GM18517 (cell line): ENCODE measurements around the gene AKAP13.

Experiments
- ATAC-seq: cut with Tn5 transposase; IDR thresholded peaks from one replicate; pipeline ENCODE4 v1.9.1; 2021; ENCODE audit warnings: mild to moderate bottlenecking, moderate library complexity; ENCODE audit not compliant: unreplicated experiment

The AKAP13 gene

DNA sequence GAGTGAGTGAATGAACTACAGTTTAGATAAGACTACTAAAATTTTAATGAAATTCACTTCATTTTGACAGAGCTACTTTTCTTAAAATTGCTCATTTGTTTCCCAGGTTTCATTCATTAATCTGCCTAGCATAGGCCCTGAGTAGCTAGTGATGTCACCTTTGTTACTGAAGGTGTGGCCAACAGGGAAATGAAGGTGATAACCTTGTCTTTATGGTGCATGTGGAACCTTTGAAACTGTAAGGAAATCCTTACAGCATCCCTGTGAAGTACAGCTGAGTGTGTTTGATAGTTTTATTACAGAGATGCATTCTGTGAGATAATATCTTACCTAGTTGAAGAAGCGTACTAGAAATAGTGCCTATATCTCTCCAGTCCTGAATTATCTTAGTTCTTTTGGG is 112.9 kb downstream of the AKAP13 start:
- ATAC-seq, result no peak

DNA sequence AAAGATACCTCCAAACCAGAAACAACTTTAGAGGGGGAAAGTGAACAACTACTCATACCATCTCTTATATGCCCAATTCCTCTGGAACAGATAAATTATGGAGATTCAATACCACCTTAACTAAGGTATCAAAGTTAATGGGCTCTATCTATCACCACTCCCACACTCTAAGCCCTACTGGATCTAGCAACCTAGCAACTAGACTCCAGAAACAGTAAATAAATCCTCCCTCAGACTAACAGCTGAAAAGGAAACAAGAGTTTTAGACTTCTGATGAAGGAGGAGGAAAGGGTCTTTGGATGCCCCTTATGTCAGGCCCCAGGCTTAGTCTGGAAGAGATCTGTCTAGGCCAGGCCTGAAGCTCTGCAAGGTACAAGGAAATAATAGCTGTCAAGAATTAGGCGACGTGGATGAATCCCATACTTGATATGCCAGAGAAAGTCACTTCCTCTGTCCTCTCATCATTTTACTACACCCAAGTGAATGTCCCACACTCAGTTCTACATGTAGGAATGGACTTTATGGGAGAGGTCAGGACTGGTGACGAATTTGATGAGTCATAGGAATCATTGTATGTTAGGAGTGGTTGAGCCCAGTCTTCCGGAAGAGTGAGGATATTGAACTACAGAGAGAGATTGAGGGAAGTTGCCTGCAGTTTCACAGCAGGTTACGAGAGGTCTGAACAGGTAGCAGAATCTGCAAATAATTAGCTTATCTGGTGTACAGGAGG is 113.8 kb downstream of the AKAP13 start:
- no peak for ATAC-seq

DNA sequence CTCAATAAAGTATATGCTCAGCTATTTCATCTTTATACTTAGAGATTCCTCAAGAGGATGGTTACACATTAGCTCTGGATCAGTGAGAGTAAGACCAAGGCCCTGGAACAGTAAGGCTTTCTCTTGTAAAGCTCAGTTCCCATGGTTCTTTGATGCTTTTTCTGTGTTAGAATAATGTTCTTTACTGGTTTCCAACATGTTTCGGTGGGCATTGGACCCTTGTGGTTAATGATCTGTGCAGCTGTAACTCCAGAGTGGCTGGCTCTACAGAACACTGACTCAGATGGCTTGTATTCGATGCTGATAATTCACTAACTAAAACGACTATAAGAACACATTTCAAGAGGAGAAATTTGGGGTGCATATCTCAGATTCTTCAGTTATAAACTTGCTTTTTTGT is 114.7 kb downstream of the AKAP13 start:
- ATAC-seq, result no peak

DNA sequence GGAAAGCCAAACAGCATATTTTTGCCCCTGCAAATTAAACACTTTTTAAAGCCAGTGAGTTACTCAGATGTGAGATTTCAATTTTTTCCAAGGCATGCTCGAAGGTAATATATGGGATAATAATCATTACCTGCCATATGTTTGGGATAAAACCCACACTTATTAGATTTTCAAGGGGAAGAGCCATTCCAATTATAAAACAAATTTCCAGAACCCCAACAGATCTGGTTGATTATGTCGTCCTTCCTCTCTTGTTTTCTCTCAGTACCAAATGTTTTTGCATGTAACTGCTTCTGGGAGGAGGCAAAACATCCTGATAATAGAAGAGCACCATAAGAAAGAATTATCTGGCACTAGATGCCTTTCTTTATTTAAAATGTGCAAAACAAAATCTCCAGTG is 115.1 kb downstream of the AKAP13 start:
- no peak for ATAC-seq

DNA sequence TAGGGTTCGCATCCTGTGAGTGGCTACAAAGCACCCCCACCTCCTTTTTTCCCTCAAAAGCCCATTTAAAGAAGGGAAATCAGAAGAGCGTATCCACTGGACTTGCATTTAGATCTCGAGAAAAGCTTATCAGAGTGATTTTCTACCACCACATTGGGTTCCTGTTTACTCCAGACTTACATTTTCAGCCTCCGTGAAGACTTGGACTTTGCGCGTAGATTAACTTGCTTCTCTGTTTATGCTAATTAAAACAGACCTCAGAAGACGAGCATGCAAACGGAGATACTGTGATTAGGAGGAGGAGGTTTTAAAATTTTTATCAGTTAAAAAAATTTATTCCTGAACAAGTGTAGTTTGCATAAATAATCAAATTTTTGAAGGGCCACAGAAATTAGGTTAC is 115.7 kb downstream of the AKAP13 start:
- no peak for ATAC-seq

DNA sequence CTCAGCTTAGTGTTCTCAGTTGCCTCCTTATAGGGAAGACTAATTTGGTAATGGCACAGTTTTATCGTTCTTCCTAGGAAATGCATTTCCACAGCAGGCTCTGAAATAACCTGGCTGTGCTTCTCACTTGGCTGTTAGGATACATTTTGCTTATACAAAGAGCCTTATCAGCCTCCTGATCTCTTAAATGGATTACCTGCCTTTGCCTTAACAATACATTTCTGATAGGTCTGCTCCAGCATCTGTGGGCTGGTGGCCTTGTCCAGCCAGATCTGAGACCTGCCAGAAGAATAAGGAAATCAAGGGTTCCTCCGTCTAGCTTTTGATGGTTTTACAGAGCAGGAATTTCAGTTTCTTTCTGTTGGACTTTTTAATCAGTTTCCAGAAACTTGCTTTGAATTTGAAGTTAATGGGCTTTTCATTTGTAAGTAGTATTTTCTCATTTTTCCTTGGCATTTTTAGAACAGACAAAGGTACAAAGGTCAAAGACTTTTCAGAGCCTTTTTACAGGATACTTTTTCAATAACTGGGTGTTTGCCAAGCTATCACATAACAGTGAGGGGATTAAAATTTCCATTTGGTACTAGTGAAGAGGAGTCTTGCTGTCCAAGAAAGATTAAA is 116.3 kb downstream of the AKAP13 start:
- no peak for ATAC-seq

DNA sequence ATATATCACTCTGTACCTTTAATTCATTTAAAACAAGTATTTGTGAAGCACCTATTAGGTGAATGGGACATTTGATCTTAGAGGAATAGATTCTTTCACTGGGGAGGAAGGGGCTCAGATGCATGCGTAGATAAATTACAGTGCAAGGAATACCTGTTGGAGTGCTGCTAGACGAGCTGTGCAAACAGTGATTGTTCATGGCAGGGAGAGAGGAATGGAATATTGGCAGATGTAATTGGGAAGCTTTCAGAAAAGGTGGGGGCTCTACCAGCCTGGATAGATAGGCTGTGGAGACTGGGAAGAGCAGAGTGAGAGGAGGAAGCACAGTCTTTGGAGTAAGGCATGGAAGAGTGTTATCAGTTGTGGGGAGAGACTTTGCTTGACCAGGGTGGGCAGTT is 116.8 kb downstream of the AKAP13 start:
- no peak for ATAC-seq

DNA sequence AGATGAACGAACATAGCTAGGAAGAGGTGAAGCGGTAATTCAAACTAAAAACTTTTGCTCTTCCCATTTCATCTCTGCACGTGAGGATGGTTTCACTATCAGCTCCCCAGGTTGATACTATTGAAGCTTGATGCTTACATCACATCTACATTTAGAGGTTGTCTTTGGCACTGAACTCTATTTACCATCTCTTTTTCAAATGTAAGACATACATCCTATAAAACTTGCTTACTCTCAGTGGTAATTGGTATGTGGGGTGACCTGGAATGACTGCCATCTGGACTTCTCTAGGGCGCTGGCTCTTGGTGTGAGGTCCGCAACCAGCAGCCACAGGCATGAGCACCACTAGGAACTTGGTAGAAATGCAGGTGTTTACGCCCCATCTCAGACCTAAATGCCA is 118.1 kb downstream of the AKAP13 start:
- no peak for ATAC-seq

DNA sequence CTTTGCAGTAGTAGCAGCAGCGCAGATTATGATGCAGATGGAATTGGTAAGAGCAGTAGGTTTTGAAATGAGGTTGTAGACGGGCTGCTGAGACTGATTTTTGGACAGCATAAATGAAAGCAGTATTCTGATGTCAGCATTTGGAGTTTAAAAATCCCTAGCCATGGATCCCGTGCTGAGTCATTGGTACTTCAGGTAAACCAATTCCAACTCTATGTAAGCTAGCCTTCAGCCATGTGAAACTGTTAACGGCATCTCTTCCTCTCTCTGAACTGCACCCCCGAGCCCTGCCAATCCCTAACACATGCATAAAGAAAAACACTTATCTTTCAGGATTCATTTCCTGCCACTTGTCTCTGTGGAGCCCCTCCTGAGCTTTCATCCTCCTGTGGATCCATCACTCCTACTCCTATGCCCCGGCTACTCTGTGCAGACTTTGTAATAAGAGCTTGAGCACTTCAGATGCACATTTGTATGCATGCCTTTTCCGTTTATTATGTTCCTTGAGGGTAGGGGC is 119.0 kb downstream of the AKAP13 start:
- ATAC-seq, result no peak

DNA sequence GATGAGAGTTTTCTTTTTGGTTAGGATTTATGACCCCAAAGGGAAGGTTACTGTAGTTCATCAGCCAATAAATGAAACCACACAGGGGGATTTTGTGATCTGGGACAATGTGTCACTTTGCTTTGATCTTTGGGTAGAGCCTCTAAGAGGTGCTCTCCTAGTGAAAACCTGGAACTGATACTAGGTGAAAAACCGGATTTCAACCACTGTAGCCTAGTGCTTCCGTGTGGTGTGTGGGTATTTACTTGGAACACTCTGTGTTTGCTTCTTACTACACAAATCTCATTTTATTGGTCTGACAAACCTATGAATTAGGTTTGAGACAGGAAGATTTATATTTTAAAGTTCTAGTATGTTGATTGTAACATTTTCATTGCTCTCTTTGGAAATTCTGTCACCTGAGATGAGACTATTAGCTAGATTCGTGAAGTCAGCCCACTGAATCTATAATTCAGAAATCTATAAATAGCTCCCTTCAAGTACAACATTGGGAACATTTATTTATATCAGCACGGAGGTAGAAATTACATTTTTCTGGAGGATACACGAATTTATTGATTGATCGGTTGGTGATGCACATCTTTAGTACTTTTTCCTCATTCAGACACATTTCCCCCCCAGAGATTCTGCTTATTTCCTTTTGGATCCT is 119.8 kb downstream of the AKAP13 start:
- no peak for ATAC-seq

DNA sequence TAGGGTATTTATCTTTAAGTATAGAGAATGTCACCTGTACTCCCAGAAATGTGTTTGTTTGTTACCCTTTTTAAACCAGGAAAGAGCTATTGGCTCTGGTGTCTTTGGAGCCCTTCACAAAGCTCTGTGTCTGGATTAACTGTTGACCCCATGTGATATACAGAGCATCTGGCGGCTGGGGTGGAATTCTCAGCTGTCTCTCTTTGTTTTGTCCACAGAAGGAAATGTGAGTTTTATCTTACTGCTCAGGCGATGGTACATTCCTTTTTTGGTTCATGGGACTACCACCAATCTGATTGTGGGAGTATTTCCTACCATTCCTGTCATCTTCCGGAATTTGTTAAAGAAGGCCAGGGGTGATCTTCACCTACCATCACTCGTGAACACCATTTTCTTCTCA is 120.3 kb downstream of the AKAP13 start:
- ATAC-seq, result no peak

DNA sequence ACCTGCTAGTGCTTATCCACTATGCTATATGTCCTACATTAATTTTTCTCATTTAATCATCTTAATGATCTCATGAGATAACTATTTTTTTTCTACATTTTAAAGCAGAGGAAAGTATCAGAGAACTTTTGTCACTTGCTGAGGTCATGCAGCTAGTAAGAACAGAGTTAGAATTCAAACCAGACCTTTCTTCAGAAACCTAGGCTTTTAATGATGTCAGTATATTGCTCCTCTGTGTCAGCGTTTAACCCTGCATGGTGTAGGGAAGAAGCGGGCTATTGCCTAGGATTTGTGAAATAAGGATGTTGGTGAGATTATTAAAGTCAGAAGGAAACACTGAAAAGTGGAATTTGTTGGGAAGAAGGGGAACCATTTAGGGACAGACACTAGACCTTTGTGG is 121.2 kb downstream of the AKAP13 start:
- no peak for ATAC-seq

DNA sequence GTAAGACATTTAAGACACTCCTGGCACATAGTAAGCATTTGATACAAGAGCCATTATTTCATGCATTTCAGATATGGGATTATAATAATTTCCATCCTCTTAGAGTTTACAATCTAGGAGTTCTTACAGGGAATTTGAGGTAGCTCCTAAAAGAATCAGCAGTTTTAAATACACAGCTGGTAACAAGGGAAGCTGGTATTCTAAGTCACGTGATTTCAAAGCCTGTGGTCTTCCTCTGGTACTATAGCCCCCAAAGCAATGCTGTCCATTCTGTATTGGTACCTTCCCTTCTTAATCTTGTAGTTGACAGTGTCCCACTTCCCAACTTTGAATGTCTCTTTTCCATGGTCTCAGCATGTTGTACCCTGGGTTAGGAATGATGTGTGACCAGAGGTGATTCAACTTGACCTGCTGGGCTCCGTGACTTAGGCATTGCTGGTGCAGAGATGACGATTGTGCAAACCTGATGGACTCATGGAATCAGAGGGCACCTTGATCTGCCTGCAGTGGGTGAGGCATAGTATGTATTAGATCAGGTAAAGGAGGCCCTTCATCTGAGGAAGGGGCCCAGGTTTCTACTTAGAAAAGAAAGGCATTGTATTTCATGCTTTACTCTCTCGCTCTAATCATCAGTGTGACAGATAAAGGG is 122.9 kb downstream of the AKAP13 start:
- ATAC-seq, result no peak

DNA sequence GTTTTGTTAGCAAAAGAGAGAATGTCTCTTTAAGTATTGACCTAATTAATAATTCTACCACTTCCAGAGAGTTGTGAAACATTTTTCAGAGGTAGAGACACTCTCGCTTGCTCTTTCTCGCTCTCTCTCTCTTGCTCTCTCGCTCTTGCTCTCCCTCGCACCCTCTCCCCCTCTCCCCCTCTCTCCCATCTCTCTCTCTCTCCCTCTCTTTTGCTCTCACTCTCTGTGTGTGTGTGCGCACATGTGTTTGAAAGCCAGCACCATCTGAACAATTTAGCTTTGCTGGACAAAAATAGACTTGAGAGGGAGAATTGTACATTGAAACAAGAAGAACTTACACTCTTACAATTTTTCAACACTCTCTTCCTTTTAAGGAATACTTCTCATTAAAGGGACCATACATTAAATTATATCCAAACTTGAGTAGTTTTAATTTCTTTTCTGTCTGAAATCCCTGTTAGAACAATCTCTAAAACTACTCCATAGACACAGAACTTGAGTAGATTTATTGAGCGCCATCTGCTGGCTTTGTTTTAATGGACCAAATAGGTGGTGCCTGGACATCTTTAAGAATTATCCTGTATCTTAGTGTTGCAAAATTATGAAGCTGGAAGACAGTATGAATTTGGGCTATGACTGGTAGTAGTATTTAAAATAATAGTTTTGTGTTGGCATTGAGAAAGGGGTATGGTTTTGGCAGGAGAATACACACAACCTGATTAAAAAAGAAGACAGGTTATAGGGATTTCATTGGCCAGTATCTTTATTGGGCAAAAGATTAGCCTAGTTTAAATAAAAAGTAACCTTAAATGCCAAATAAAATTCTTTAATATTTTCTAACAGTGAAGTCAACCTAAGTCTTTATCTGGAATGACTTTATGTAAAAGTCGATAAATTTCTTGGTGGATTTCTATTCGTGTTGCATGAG is 124.6 kb downstream of the AKAP13 start:
- no peak for ATAC-seq

DNA sequence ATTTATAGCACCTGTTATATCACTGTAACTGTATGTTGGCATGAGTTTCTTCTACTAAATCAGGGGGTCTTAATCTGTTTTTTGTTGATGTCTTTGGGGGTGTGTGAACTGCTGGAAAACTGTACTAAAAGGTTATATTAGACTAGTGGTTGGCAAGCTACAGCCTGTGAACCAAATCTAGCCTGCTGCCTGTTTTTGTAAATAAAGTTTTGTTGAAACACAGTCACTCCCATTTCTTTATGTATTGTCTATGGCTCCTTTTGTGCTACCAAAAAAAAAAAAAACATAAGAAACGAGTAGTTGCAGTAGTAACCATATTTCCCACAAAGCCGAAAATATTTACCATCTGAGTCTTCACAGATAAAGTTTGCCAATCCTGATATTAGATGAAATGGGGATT is 126.7 kb downstream of the AKAP13 start:
- ATAC-seq, result no peak

DNA sequence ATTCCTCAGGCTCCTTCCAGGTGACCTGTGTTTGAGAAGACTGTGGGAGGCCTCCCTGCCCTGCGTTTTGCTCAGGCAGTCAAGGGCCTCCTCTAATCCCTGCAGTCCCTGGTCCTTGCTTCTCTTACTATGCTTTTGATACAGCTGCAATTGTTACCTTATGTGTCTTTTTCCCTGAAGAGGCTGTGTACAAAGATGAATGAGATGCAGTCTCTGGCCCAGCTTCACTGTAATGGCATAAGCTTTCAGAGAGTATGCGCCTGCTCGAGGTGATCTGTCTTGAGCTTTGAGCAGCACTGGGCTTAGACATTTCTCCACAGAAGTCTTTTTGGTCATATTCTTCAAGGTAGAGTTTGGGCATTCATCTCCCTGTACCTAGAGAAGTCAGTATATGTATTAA is 129.6 kb downstream of the AKAP13 start:
- no peak for ATAC-seq

DNA sequence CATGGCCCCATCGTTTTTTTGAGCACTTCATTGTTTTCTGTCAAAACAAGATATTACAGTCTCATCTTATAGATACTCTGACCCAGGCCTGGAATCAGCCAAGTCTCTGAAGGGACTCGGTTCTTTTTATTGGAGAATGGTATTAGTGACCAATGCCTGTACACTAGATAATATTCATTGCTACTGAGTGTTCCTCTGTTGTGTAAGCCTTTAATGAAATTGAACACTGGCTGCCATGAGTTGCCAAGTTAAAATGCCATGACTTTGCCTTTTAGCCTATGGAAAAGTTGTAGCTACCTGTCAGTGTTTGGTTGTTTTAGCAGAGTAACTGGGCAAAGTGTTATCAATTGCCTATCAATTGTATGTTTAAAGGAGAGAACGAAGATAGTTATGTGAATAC is 134.0 kb downstream of the AKAP13 start:
- ATAC-seq, result no peak

DNA sequence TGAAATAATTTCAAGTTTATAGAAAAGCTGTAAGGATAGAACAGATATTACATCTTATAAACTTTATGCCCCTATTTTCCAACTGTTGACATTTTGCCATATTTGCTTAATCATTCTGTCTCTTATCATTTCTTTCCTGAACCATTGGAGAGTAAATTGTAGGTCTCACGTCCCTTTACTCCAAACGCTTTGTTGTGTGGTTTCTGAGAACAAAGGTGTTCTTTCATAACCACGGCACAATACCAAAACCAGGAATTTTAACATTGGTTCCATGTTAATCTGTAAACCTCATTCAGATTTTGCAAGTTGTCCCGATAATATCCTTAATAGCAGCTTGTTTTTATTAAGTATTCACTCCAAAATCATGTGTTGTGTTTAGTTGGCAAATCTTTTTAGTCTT is 134.8 kb downstream of the AKAP13 start:
- no peak for ATAC-seq

DNA sequence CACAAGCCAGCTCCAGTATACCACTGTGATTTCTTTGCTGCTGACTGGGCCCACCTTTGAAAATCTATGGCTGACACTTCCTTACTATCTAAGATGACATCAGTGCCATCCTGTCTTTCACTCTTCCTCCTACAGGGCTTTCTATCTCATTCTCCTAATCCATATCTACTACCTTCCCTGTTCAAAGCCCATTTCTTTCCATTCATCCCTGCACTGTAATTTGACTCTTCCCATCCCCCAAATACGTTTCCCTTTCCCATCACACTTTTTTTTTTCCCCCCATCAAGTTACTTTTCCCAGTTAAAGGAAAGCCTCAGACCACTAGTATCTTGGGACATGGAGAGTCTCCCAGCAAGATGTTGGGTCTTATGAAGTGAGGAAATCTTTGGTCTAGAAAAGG is 136.7 kb downstream of the AKAP13 start:
- no peak for ATAC-seq

DNA sequence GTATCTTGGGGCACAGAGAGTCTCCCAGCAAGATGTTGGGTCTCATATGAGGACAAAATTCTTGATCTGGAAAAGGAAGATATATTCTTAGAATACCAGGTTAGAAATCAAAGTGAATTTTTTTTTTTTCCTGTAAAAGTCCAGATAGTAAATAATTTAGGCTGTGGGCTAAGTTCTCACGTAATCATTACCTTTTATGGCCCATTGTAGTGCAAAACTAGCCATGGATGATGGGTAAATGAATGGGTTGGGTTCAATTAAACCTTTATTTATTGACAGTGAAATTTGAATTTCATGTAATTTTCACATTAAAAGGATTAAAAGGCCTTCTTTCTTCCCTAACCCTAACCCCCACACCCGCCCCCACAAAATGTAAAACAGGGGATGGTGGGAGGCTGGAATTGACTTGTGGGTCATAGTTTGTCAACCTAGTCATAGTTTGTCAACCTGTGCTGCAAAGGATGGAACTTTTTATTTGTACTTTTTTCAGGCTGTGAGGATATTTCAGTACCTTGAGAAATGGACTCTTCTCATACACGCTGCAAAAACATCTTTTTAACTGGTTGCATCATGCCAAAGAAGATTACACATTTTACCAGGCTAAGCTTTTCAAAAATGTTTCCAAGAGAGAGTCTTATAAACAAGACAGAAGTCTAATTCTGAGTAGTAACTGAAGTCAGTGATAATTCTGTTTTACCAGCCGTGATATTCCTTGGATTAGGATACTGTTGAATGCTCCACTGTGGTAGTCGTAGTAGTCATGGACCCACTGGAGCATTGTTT is 138.8 kb downstream of the AKAP13 start:
- ATAC-seq, result no peak
